H1 (cell line): ENCODE data around the gene MYOM3.

ENCODE experiments used
- CHD2 ChIP-seq: IDR thresholded peaks from 2 replicates; pipeline ENCODE4 v1.6.1; 2012; ENCODE audit warnings: low read length, improper control_type of control experiment
- EP300 ChIP-seq, 2 experiments: IDR thresholded peaks; 1 replicate in 1 of 2; 2 replicates in 1 of 2; pipeline ENCODE4 v1.6.1; 2011 to 2012; ENCODE audit warnings: low read depth in 2 of 2, low read length in 2 of 2, mild to moderate bottlenecking in 2 of 2, borderline replicate concordance in 1 of 2, inconsistent platforms in 1 of 2, moderate library complexity in 1 of 2
- POU5F1 ChIP-seq: IDR thresholded peaks from 2 replicates; pipeline ENCODE4 v1.6.1; 2011; ENCODE audit warnings: low read depth, mild to moderate bottlenecking, low read length, moderate library complexity
- TF ChIP-seq, protein P1 (sequence below), 3 experiments: IDR thresholded peaks; 1 replicate in 2 of 3; 2 replicates in 1 of 3; pipeline versions ENCODE4 v1.5.1 to v1.6.1; 2011; ENCODE audit warnings: low read length in 3 of 3, mild to moderate bottlenecking in 3 of 3, inconsistent platforms in 2 of 3, low read depth in 1 of 3, moderate library complexity in 1 of 3; ENCODE audit not compliant: insufficient read depth in 1 of 3; ENCODE audit errors: control extremely low read depth in 1 of 3

- TF ChIP-seq, protein P1, sequence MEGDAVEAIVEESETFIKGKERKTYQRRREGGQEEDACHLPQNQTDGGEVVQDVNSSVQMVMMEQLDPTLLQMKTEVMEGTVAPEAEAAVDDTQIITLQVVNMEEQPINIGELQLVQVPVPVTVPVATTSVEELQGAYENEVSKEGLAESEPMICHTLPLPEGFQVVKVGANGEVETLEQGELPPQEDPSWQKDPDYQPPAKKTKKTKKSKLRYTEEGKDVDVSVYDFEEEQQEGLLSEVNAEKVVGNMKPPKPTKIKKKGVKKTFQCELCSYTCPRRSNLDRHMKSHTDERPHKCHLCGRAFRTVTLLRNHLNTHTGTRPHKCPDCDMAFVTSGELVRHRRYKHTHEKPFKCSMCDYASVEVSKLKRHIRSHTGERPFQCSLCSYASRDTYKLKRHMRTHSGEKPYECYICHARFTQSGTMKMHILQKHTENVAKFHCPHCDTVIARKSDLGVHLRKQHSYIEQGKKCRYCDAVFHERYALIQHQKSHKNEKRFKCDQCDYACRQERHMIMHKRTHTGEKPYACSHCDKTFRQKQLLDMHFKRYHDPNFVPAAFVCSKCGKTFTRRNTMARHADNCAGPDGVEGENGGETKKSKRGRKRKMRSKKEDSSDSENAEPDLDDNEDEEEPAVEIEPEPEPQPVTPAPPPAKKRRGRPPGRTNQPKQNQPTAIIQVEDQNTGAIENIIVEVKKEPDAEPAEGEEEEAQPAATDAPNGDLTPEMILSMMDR (IDR thresholded peaks at IDR 0.05; ENCODE audit: control extremely low read depth in 1 of 3, insufficient read depth in 1 of 3, low read depth in 1 of 3, low read length in 3 of 3), result peak; percentile 52 to 63 (median 61)
- TF ChIP-seq POU5F1 (no peak), CHD2 (no peak), EP300 (IDR thresholded peaks at IDR 0.05; ENCODE audit: borderline replicate concordance in 1 of 2, low read depth in 2 of 2, low read length in 2 of 2) (no peak)
Observed at GRCh38 chr1:24157918-24158481, 46.1 kb upstream of the MYOM3 start.
